H9 (cell line): ENCODE measurements around the gene TEAD1. TPM values are rescaled to one million over a fixed set of nuclear protein-coding genes. Genes with fewer than 3 reads are reported as not detected.

Source experiments
- DNase-seq: peaks from one replicate; pipeline ENCODE4 v3.0.0-alpha.2; 2017
- H2AFZ ChIP-seq: one replicate; pipeline ENCODE4 v1.6.1; 2013; ENCODE audit warnings: mild to moderate bottlenecking, low read length, control low read depth, moderate library complexity
- H2AK5ac ChIP-seq: 2 replicates; pipeline ENCODE4 v1.6.1; 2013; ENCODE audit warnings: low read length, control low read depth, mixed read lengths; ENCODE audit not compliant: insufficient read length
- H2BK120ac ChIP-seq: one replicate; pipeline ENCODE4 v1.6.1; 2013; ENCODE audit warnings: low read depth, mild to moderate bottlenecking, low read length, control low read depth, inconsistent platforms; ENCODE audit not compliant: poor library complexity, severe bottlenecking
- H2BK12ac ChIP-seq: 2 replicates; pipeline ENCODE4 v1.6.1; 2013; ENCODE audit warnings: low read length, control low read depth, mixed read lengths, low read depth; ENCODE audit not compliant: insufficient read length
- H2BK15ac ChIP-seq: 2 replicates; pipeline ENCODE4 v1.6.1; 2013; ENCODE audit warnings: low read depth, low read length, control low read depth
- H2BK20ac ChIP-seq: one replicate; pipeline ENCODE4 v1.6.1; 2013; ENCODE audit warnings: low read depth, mild to moderate bottlenecking, low read length, control low read depth, inconsistent platforms; ENCODE audit not compliant: poor library complexity, severe bottlenecking
- H2BK5ac ChIP-seq: 2 replicates; pipeline ENCODE4 v1.6.1; 2013; ENCODE audit warnings: low read length, control low read depth, mixed read lengths; ENCODE audit not compliant: insufficient read length
- H3K14ac ChIP-seq: 2 replicates; pipeline ENCODE4 v1.6.1; 2013; ENCODE audit warnings: low read length, control low read depth; ENCODE audit not compliant: insufficient read depth
- H3K18ac ChIP-seq: 2 replicates; pipeline ENCODE4 v1.6.1; 2013; ENCODE audit warnings: low read depth, mild to moderate bottlenecking, mixed read lengths, low read length, control low read depth; ENCODE audit not compliant: insufficient read length
- H3K23ac ChIP-seq: 2 replicates; pipeline ENCODE4 v1.6.1; 2013; ENCODE audit warnings: low read length, control low read depth, mixed read lengths, low read depth; ENCODE audit not compliant: insufficient read length
- H3K23me2 ChIP-seq: 2 replicates; pipeline ENCODE4 v1.6.1; 2013; ENCODE audit warnings: low read depth, mild to moderate bottlenecking, mixed read lengths, low read length, control low read depth; ENCODE audit not compliant: insufficient read length, poor library complexity, severe bottlenecking
- H3K27ac ChIP-seq: 2 replicates; pipeline ENCODE4 v1.5.1; 2013; ENCODE audit warnings: low read length, control low read depth, mixed read lengths, low read depth; ENCODE audit not compliant: insufficient read length
- H3K27me3 ChIP-seq: 2 replicates; pipeline ENCODE4 v1.6.1; 2013; ENCODE audit warnings: low read length, control low read depth, inconsistent platforms; ENCODE audit not compliant: insufficient read depth
- H3K4ac ChIP-seq: 2 replicates; pipeline ENCODE4 v1.6.1; 2013; ENCODE audit warnings: low read depth, mild to moderate bottlenecking, control low read depth, inconsistent platforms, low read length, moderate library complexity
- H3K4me1 ChIP-seq: 2 replicates; pipeline ENCODE4 v1.6.1; 2013; ENCODE audit warnings: low read length, control low read depth, inconsistent platforms; ENCODE audit not compliant: insufficient read depth
- H3K4me2 ChIP-seq: 2 replicates; pipeline ENCODE4 v1.6.1; 2013; ENCODE audit warnings: low read length, control low read depth, mixed read lengths; ENCODE audit not compliant: insufficient read length, insufficient read depth
- H3K56ac ChIP-seq: 2 replicates; pipeline ENCODE4 v1.6.1; 2013; ENCODE audit warnings: low read depth, mild to moderate bottlenecking, mixed read lengths, low read length, control low read depth; ENCODE audit not compliant: insufficient read length
- H3K79me1 ChIP-seq: 2 replicates; pipeline ENCODE4 v1.6.1; 2013; ENCODE audit warnings: low read depth, mild to moderate bottlenecking, moderate library complexity, low read length, control low read depth, inconsistent platforms; ENCODE audit not compliant: insufficient read depth, poor library complexity, severe bottlenecking
- H3K79me2 ChIP-seq: 2 replicates; pipeline ENCODE4 v1.6.1; 2013; ENCODE audit warnings: low read length, control low read depth, inconsistent platforms; ENCODE audit not compliant: insufficient read depth
- H3K9ac ChIP-seq: 2 replicates; pipeline ENCODE4 v1.6.1; 2013; ENCODE audit warnings: low read length, control low read depth, mixed read lengths; ENCODE audit not compliant: insufficient read length; ENCODE audit errors: extremely low read depth
- H3K9me3 ChIP-seq: one replicate; pipeline ENCODE4 v1.6.1; 2013; ENCODE audit warnings: low read depth, low read length, inconsistent platforms; ENCODE audit not compliant: control insufficient read depth
- H3T11ph ChIP-seq: one replicate; pipeline ENCODE4 v1.6.1; 2013; ENCODE audit warnings: mild to moderate bottlenecking, low read length, control low read depth, inconsistent platforms
- H4K20me1 ChIP-seq: one replicate; pipeline ENCODE4 v1.6.1; 2013; ENCODE audit not compliant: control insufficient read depth, insufficient read length, insufficient read depth
- H4K5ac ChIP-seq: 2 replicates; pipeline ENCODE4 v1.6.1; 2013; ENCODE audit warnings: low read depth, mild to moderate bottlenecking, mixed read lengths, low read length, control low read depth; ENCODE audit not compliant: insufficient read length
- H4K8ac ChIP-seq: replicated peaks from 2 replicates; pipeline ENCODE4 v1.6.1; 2013; ENCODE audit warnings: low read length, control low read depth, mixed read lengths, low read depth; ENCODE audit not compliant: insufficient read length
- H4K91ac ChIP-seq: 2 replicates; pipeline ENCODE4 v1.6.1; 2013; ENCODE audit warnings: low read depth, mild to moderate bottlenecking, moderate library complexity, mixed read lengths, low read length, control low read depth; ENCODE audit not compliant: insufficient read length
- H3K27ac Mint-ChIP-seq, 3 experiments: 2 replicates in 2 of 3; 3 replicates in 1 of 3; pipeline ENCODE4 v1.8.0; 2020 to 2021; ENCODE audit warnings: mixed read lengths in 3 of 3, mild to moderate bottlenecking in 1 of 3, moderate library complexity in 1 of 3
- H3K27me3 Mint-ChIP-seq: 2 replicates; pipeline ENCODE4 v1.8.0; 2021; ENCODE audit warnings: low read depth, mild to moderate bottlenecking, moderate library complexity, mixed read lengths
- H3K36me3 Mint-ChIP-seq, 3 experiments: 2 replicates in 2 of 3; 3 replicates in 1 of 3; pipeline ENCODE4 v1.8.0; 2020 to 2021; ENCODE audit warnings: low read depth in 3 of 3, mixed read lengths in 3 of 3; ENCODE audit not compliant: insufficient read depth in 1 of 3
- H3K4me1 Mint-ChIP-seq, 2 experiments: 2 replicates each; pipeline ENCODE4 v1.8.0; 2020; ENCODE audit warnings: mixed read lengths in 2 of 2
- H3K4me3 Mint-ChIP-seq, 2 experiments: 2 replicates in 1 of 2; 3 replicates in 1 of 2; pipeline ENCODE4 v1.8.0; 2020 to 2021; ENCODE audit warnings: mild to moderate bottlenecking in 2 of 2, mixed read lengths in 2 of 2, moderate library complexity in 1 of 2
- H3K9me3 Mint-ChIP-seq, 2 experiments: 2 replicates in 1 of 2; 3 replicates in 1 of 2; pipeline ENCODE4 v1.8.0; 2020; ENCODE audit warnings: mild to moderate bottlenecking in 2 of 2, mixed read lengths in 2 of 2, moderate library complexity in 1 of 2
- CTCF ChIP-seq: fragments of 200-600 bp; sonication (generic); conservative IDR thresholded peaks from 3 replicates; pipeline ENCODE4 v1.8.0; 2021; ENCODE audit warnings: antibody characterized with exemption, mild to moderate bottlenecking
- WGBS: extraction: QIAGEN DNeasy Blood & Tissue Kit; methylation state at CpG from one replicate; pipeline ENCODE4 v1.1.7; 2013; ENCODE audit warnings: missing lambda C conversion rate, low lambda C conversion rate, mixed read lengths; ENCODE audit not compliant: insufficient read length; ENCODE audit errors: extremely low coverage; 5-methylcytosine and 5-hydroxymethylcytosine counted together
- total RNA-seq: library from RNA; stranded (reverse); gene quantifications from 2 replicates; pipeline ENCODE4 v1.2.1, GENCODE V29; 2021

TEAD1 gene
- total RNA-seq, 1 experiment from 2014 or later: 75.1 TPM

GRCh38 chr11:12704049-12704448, 29.8 kb downstream of the TEAD1 start:
- TF ChIP-seq CTCF: no peak
- Mint-ChIP-seq H3K9me3 (no peaks in the 10 kb centered on the region; a peak in 1 of 5 replicates), H3K27me3 (no peaks in the 10 kb centered on the region), H3K4me1 (peaks cover 64 to 68% of the 10 kb centered on the region in 2 experiments), H3K36me3 (no peaks in the 10 kb centered on the region; a peak in 1 of 7 replicates), H3K27ac (peak overlapping the region in 1 of 3 experiments; percentile 26; a peak in 2 of 7 replicates), H3K4me3 (no peak overlapping the region)
- Histone ChIP-seq H3K27ac (no peak overlapping the region), H4K20me1 (no peaks in the 10 kb centered on the region), H3K23ac (no peak overlapping the region), H3K4me2 (no peak overlapping the region), H3K18ac (no peak overlapping the region), H3K27me3 (no peaks in the 10 kb centered on the region), H3K4ac (no peak overlapping the region), H2BK5ac (no peak overlapping the region), H4K5ac (no peak overlapping the region), H3K14ac (no peak overlapping the region), H3K79me1 (peaks cover 13% of the 10 kb centered on the region), H3K9me3 (no peaks in the 10 kb centered on the region), H2BK20ac (no peak overlapping the region), H2BK15ac (no peak overlapping the region), H3K4me1 (peaks cover 21% of the 10 kb centered on the region), H2BK120ac (no peak overlapping the region), H3K79me2 (peaks cover 15% of the 10 kb centered on the region), H3T11ph (no peak overlapping the region), H3K56ac (no peak overlapping the region), H4K8ac (no peak overlapping the region), H3K9ac (no peak overlapping the region), H2AK5ac (no peak overlapping the region), H4K91ac (no peak overlapping the region), H2AFZ (no peak overlapping the region), H2BK12ac (no peak overlapping the region), H3K23me2 (no peaks in the 10 kb centered on the region)
- no peak for DNase-seq
- WGBS: no CpG with 5 or more reads among the region's 4 CpGs
